Measurements from ENCODE around the gene ZFP64.
"Not testable (repeated sequence)": the region's sequence is repeated elsewhere in the genome, so short reads cannot be mapped to it uniquely, and the experiment has no call there.

The ZFP64 gene

GRCh38 chr20:52154575-52154974 lies 37.0 kb downstream of the ZFP64 start:
- no peak for DNase-seq (ENCODE audit: low spot score)

DNA sequence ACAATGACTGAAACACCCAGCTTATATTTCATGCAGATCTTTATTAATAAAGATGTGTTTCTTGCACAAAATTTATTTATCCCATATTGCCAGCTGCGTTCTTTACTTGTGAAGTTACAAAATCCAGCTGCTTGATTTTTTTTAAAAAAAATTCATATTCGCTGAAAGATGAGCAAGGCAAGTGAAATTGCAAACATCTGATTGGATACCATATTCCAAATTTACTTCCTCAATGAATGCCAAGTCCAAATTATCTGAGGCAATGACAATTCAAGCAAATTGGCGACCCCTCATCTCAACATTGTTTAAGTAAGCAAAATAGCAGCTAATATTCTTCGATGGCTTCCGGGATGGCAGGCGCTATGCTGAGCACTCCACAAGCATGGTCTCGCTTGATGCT lies 37.7 kb downstream of the ZFP64 start:
- no peak for DNase-seq (ENCODE audit: low spot score)

GRCh38 chr20:52152921-52153320 lies 38.7 kb downstream of the ZFP64 start:
- no peak for DNase-seq (ENCODE audit: low spot score)

DNA sequence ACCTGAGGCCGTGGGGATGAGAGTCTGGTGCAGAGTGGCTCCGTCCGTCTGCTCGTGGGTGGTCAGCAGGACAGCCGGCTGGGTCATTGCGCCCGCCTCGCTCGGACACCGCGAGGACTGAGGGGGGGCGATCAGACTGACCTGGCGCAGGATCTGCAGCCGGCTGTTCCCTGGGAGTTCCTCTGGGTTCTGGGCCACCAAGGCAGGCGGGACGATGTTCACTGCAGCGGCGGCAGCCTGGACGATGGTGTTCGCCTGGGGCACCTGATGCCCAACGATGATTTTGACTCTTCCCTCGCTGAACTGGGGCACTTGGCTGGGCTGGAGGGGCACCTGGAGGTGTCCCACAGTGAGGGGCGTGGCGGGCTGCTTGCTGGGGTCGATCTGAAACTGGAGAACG lies 39.2 kb downstream of the ZFP64 start:
- no peak for DNase-seq (ENCODE audit: low spot score)

DNA sequence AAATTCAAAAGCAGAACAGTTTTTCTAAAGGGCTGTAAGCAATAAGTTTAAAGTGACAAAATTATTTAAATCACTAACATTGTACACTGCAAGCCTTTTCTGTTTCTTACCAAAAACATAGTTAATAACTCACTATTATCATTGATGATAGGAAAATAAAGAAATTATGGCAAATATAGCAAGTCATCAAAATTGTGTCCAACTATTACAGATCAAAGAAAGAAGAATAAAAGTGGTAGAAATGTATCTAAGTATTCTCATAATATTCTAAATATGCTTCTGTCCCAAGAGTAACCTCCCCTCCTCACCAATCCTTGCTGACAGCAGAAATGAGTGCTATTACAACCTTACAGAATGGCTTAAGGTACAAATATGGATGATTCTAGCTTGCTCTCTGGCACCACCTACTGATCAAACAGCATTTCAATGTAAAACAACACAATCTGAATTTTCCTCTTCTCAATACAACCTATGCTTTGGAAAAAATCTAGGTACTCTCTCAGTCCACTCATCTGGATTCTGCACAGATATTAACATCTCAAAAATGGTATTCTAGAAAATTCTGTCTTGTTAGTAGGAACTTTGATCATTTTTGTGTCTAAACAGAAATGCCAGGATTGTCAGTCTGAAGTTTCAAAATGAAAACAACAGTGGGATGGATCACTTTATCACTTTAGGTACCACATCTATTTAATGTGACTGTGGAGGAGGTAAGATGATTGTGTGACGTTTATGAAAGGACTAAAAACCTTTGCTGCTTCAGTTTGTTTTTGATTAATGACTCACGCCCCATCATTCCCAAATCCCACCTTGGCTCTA lies 40.9 kb downstream of the ZFP64 start:
- peak; percentile 19 for DNase-seq (ENCODE audit: low spot score)

DNA sequence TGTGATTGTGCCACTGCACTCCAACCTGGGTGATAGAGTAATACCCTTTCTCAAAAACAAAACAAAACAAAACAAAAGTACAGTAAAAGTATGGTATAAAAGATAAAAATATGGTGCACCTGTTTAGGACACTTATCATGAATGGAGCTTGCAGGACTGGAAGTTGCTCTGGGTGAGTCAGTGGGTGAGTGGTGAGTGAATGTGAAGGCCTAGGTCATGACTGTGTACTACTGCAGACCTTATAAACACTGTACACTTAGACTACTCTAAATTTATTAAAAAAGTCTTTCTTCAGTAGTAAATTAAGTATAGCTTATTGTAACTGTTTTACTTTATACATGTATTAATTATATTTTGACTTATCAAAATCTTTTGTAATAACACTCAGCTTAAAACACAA lies 46.0 kb downstream of the ZFP64 start:
- DNase-seq (ENCODE audit: low spot score): no peak

DNA sequence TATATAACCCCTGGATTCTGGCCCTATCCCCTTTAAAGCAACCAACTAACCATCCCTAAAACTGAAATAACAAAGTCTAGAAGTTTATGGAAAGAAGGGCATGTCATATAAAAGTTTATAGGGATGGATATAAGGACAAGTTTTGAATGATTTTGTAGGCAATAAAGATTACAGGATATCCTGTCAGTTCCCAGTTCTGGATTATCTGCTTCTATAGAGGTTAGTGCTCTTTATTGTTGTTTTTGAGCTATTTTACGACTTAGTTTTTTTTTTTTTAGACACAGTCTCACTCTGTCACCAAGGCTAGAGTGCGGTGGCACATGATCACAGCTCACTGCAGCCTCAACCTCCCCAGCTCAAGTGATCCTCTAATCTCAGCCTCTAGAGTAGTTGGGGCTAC lies 48.3 kb downstream of the ZFP64 start:
- no peak for DNase-seq (ENCODE audit: low spot score)

GRCh38 chr20:52142757-52143156 lies 48.8 kb downstream of the ZFP64 start:
- DNase-seq (ENCODE audit: low spot score): no peak

- no peak for DNase-seq (ENCODE audit: low spot score)
Measured at GRCh38 chr20:52139986-52140385, 51.6 kb downstream of the ZFP64 start.

- no peak for DNase-seq (ENCODE audit: low spot score)
Measured at GRCh38 chr20:52137850-52138249, 53.7 kb downstream of the ZFP64 start.

GRCh38 chr20:52133714-52134113 lies 57.9 kb downstream of the ZFP64 start:
- DNase-seq (ENCODE audit: low spot score): not testable (repeated sequence)

GRCh38 chr20:52132337-52132736 lies 59.2 kb downstream of the ZFP64 start:
- DNase-seq (ENCODE audit: low spot score): no peak

DNA sequence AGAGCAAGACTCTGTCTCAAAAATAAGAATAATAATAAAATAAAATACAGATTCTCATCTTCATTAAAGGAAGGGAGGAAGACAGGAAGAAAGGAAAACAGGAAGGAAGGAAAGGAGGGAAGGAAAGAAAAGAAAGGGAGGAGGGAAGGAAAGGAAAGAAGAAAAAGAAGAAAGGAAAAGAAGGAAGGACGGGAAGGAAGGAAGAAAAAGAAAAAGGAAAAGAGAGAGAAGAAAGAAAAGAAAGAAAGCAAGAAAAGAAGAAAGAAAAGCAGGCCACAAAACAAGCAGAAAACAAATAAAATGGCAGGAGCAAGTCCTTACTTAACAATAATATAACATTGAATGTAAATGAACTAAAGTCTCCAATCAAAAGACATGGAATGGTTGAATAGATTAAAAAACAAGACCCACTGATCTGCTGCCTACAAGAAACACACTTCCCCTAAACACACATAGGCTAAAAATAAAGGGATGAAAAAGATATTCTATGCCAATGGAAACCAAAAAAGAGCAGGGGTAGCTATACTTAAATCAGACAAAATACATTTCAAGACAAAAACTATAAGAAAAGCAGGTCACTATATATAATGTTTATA lies 60.4 kb downstream of the ZFP64 start:
- no peak for DNase-seq (ENCODE audit: low spot score)

DNA sequence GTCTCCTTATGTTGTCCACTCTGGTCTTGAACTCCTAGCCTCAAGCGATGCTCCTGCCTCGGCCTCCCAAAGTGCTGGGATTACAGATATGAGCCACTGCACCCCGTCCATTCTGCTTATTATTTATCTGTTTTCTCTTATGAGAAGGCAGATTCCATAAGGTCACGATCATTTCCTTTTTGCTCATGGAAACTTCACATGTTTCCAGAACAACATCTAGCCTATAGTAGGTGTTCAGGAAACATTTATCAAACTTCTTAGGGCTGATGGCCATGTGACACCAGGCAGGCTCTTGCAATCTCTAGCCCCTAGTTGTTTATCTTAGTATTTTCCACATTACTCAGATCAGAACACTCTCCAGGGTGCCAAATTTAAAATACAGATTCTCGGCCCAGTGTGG lies 61.2 kb downstream of the ZFP64 start:
- no peak for DNase-seq (ENCODE audit: low spot score)

DNA sequence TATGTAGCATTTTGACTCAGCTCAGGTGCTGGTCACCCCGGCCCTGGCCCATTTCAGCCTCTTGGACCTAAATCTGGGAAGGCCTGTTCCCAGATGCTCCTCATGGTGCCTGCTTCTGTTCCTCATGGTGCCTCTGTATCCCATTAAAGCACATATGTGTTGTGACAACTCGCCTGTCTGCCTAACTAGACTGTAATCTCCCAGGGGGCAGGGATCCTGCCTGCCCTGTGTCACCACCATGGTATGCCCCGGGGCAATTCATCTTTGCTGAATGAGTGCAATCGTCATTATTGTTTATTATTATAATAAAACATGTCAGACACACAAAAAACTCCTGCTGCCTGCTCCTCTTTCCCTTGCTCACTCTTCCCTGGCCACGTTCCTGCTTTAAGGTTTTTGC lies 62.0 kb downstream of the ZFP64 start:
- no peak for DNase-seq (ENCODE audit: low spot score)

DNA sequence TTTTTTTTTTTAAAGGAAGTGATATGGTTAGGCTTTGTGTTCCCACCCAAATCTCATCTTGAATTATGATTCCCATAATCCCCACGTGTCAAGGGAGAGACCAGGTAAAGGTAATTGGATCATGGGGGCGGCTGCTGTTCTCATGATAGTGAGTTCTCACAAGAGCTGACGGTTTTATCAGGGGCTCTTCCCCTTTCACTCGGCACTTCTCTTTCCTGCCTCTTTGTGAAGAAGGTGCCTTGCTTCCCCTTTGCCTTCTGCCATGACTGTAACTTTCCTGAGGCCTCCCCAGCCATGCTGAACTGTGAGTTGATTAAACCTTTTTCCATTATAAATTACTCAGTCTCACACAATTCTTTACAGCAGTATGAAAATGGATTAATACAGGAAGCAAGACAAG lies 64.3 kb downstream of the ZFP64 start:
- no peak for DNase-seq (ENCODE audit: low spot score)

GRCh38 chr20:52124821-52125220 lies 66.8 kb downstream of the ZFP64 start:
- DNase-seq (ENCODE audit: low spot score): no peak

GRCh38 chr20:52118696-52119095 lies 72.9 kb downstream of the ZFP64 start:
- no peak for DNase-seq (ENCODE audit: low spot score)

GRCh38 chr20:52118016-52118623 lies 73.5 kb downstream of the ZFP64 start:
- DNase-seq (ENCODE audit: low spot score): no peak

- DNase-seq (ENCODE audit: low spot score): no peak
Measured at GRCh38 chr20:52110456-52110855, 81.1 kb downstream of the ZFP64 start.

DNA sequence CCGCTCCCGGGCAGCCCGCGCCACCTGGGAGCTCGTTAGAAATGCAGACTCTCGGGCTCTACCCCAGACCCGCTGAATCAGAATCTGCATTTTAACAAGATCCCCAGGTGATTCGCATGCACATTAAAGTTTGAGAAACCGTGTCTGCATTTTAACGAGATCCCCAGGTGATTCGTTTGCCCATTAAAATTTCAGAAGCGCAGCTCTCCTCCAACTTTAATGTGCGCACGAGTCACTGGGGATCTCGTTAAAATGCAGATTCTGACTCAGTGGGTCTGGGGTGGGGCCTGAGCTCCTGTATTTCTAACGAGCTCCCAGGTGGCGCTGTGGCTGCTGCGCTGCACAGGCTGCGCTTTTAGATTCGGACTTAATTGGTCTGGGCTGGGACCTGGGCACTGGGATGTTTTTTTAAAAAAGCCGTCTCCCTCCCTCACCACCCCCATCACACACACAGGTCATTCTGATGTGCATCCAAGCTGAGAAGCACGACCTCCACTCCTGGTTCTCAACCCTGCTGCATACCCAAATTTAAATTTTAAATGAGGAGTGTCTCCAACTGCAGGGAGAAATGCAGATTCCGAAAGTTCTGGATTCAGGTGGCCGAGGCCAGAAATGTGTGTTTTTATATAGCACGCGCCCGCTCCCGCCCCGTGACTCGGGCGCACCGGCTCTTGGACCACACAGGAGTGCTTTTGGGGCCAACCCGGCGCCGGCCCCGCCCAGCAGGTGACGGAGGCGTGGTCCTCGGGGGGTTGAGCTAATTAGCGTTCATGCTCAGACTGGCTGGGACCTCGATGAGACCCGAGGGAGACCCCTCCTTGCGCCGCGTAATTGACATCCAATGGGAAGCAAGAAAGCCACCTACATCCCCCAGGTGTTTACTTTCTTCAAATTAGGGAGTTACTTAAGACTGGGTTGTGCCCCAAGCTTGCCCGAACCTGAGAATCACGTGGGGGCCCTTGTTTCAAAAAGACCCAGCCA lies 85.8 kb downstream of the ZFP64 start:
- no peak for DNase-seq (ENCODE audit: low spot score)

All from putamen (tissue), 1 donor.